ENCODE measurements around the gene GAL3ST2.

Gene GAL3ST2

DNA sequence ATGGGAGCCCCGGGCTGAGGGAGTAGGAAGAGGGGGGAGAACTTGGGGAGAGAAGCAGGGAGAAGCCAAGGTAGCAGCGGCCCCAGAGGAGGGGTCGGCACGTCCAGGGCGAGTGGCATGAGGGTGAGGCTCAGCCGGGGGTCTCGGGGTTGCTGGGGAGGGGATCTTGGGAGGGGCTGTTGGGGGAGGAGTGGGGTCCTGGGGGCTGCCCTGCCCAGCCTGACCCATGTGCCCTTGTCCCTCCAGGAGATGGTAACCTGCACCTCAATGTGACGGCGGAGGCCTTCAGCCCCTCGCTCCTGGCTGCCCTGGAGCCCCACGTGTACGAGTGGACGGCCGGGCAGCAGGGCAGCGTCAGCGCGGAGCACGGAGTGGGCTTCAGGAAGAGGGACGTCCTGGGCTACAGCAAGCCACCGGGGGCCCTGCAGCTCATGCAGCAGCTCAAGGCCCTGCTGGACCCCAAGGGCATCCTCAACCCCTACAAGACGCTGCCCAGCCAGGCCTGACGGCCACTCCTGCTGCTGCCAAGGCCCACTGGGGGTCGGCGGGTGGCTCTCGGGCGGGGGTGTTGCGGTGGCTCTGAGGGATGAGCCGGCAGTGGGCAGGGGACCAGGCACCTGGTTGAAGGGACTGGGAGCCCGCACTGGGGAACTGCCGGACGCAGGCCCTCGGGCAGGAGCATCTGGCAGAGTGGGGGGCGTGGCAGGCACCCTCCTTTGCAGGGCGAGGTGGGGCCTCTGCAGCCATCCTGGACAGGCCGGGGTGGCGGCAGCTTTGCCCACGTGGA is 9.0 kb upstream of the GAL3ST2 start:
- Histone ChIP-seq H3K36me3 (peaks cover 7% of the 10 kb centered on the region), H3K9me3 (no peaks in the 10 kb centered on the region), H3K27me3 (peaks cover 15% of the 10 kb centered on the region), H3K4me3 (ENCODE audit: low read depth in 1 of 2, low read length in 1 of 2) (no peak overlapping the region), H3K27ac (no peak overlapping the region), H3K4me1 (ENCODE audit: control insufficient read depth in 1 of 2, insufficient read depth in 1 of 2, low read depth in 1 of 2, low read length in 1 of 2) (peaks cover 22 to 31% of the 10 kb centered on the region in 2 experiments)
- TF ChIP-seq, protein P1, sequence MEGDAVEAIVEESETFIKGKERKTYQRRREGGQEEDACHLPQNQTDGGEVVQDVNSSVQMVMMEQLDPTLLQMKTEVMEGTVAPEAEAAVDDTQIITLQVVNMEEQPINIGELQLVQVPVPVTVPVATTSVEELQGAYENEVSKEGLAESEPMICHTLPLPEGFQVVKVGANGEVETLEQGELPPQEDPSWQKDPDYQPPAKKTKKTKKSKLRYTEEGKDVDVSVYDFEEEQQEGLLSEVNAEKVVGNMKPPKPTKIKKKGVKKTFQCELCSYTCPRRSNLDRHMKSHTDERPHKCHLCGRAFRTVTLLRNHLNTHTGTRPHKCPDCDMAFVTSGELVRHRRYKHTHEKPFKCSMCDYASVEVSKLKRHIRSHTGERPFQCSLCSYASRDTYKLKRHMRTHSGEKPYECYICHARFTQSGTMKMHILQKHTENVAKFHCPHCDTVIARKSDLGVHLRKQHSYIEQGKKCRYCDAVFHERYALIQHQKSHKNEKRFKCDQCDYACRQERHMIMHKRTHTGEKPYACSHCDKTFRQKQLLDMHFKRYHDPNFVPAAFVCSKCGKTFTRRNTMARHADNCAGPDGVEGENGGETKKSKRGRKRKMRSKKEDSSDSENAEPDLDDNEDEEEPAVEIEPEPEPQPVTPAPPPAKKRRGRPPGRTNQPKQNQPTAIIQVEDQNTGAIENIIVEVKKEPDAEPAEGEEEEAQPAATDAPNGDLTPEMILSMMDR (IDR thresholded peaks at IDR 0.05) = no peak

DNA sequence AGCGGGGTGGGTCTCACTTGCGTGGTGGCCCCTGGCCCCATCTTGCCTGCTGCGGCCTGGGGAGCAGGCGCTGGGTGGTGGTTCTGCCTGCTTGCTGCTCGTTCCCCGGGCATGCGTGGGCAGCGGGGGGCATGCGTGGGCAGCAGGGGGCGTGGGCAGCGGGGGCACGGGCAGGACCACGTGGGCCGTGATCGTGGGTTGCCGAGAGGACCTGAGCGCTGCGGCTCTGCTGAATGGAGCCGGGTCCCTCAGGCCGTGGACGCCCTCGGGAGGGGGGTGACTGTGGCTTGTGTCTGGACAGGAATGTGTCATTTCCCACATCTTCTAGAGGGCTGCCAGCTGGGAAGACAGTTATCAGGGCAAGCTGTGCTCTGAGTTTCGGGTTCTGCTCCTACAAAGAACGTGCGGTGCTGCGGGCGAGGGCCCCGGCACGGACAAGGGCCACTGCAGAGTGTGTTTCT is 8.3 kb upstream of the GAL3ST2 start:
- Histone ChIP-seq H3K4me1 (ENCODE audit: control insufficient read depth in 1 of 2, insufficient read depth in 1 of 2, low read depth in 1 of 2, low read length in 1 of 2) (peaks cover 16 to 25% of the 10 kb centered on the region in 2 experiments), H3K4me3 (ENCODE audit: low read depth in 1 of 2, low read length in 1 of 2) (no peak overlapping the region), H3K9me3 (no peaks in the 10 kb centered on the region), H3K27me3 (peaks cover 20% of the 10 kb centered on the region), H3K36me3 (peaks cover 7% of the 10 kb centered on the region), H3K27ac (no peak overlapping the region)
- TF ChIP-seq, protein P1 (IDR thresholded peaks at IDR 0.05) = no peak

DNA sequence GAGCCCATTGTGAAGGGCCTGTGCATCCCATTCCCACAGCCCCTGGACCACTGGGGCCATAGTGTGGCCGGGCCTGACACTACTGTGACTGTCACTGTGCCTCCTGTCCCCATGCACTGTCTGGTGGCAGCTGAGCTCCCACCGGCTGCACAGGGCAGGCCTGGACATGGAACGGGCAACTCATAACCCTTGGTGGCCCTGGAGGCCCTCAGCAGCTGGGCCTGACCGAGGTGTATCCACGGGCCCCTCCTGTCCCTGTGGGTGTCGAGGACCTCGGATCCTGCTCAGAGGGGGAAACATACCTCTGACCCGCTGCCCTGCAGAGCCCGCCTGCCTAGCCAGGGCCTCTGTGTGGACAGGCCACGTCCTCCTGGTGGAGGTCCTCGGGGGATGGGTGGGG is 7.8 kb upstream of the GAL3ST2 start:
- H3K36me3 ChIP-seq = peaks cover 7% of the 10 kb centered on the region
- H3K9me3 ChIP-seq = no peaks in the 10 kb centered on the region

DNA sequence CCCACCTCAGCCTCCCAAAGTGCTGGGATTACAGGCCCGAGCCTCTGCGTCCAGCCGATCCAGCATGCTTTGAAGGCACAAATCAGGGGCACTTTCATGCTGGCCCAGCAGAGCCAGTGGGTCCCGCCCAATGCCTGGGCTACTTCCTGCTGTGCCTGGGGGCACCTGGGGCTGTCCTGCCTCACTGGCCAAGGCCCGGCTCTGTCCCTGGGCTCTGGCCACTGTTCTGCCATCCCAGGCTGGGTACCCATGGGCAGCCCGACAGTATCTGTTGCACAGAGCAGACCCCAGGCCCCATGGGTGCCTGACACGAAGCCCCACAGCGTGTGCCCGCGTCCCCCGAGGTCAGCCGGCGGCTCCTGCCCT is 6.8 kb upstream of the GAL3ST2 start:
- TF ChIP-seq, protein P1 (IDR thresholded peaks at IDR 0.05) = no peak
- no peak overlapping the region for H3K4me3 ChIP-seq (ENCODE audit: low read depth in 1 of 2, low read length in 1 of 2)
- H3K27ac ChIP-seq = no peak overlapping the region

More for the DNA sequence above, 7.8 kb upstream of the GAL3ST2 start:
- TF ChIP-seq, protein P1 (IDR thresholded peaks at IDR 0.05) = no peak
- Histone ChIP-seq H3K4me3 (ENCODE audit: low read depth in 1 of 2, low read length in 1 of 2) (no peak overlapping the region), H3K27me3 (peaks cover 24% of the 10 kb centered on the region), H3K27ac (no peak overlapping the region), H3K4me1 (ENCODE audit: control insufficient read depth in 1 of 2, insufficient read depth in 1 of 2, low read depth in 1 of 2, low read length in 1 of 2) (peaks cover 11 to 19% of the 10 kb centered on the region in 2 experiments)

DNA sequence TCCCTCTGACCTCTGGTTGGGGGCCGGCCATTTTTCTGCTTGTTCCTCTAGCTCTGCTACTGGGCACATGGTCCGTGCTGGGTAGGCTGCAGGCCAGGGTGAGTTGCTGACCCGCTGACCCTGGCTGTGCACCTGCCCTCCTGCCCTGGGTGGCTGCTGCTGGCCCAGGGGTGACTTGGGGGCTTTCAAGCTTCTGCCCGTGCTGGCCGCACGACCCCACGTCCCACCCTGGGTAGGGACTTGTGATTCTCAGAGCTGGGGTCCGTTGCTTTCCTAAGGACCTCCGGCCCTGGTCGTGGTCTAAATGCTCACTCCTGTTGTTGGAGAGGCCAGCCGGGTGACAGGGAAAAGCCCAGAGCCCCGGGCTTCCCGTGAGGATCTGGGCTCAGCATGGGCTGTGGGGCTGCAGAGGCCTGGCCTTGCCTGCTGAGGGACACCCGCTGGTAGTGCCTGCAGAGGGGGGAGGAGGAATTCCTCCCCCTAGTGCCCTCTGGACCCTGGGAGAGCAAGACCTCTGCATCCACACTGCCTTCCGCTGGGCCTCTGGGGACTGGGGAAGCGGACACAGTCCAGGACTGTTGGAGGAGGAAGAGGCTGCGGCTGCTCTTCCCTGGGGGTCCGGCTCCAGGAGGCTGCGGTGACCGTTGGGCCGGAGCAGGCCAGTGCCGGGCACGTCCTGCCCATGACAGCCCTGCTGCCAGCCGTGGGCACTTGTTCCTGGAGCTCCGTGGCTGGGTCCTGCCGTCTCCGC is 6.3 kb upstream of the GAL3ST2 start:
- TF ChIP-seq, protein P1 (IDR thresholded peaks at IDR 0.05) = no peak
- Histone ChIP-seq H3K4me1 (ENCODE audit: control insufficient read depth in 1 of 2, insufficient read depth in 1 of 2, low read depth in 1 of 2, low read length in 1 of 2) (peaks cover 0 to 7% of the 10 kb centered on the region in 2 experiments), H3K27me3 (peaks cover 39% of the 10 kb centered on the region), H3K4me3 (ENCODE audit: low read depth in 1 of 2, low read length in 1 of 2) (no peak overlapping the region), H3K36me3 (peaks cover 7% of the 10 kb centered on the region), H3K27ac (no peak overlapping the region), H3K9me3 (no peaks in the 10 kb centered on the region)

More for the DNA sequence above, 6.8 kb upstream of the GAL3ST2 start:
- H3K9me3 ChIP-seq = no peaks in the 10 kb centered on the region
- H3K4me1 ChIP-seq (ENCODE audit: control insufficient read depth in 1 of 2, insufficient read depth in 1 of 2, low read depth in 1 of 2, low read length in 1 of 2) = peaks cover 2 to 10% of the 10 kb centered on the region in 2 experiments
- H3K27me3 ChIP-seq = peaks cover 33% of the 10 kb centered on the region
- H3K36me3 ChIP-seq = peaks cover 7% of the 10 kb centered on the region

Data from neutrophil (primary cell).